ENCODE results near the gene LOXL1. TPM values are rescaled to one million over a fixed set of nuclear protein-coding genes. Genes with fewer than 3 reads are reported as not detected.
A peak's percentile ranks its signal among the peaks of the same experiment; 100 is the strongest.

LOXL1 gene
- total RNA-seq, 1 experiment from 2014 or later: 249 TPM

GRCh38 chr15:73928241-73928579 lies 1.9 kb downstream of the LOXL1 start:
- Histone ChIP-seq H3K9ac (ENCODE audit: low read length) (peak overlapping the region; percentile 95), H3K27me3 (ENCODE audit: low read length) (no peaks in the 10 kb centered on the region), H3K79me2 (ENCODE audit: low read length) (peaks cover 100% of the 10 kb centered on the region), H3K36me3 (ENCODE audit: low read depth, low read length) (peaks cover 19% of the 10 kb centered on the region), H3K4me3 (ENCODE audit: low read length) (peak overlapping the region; percentile 90), H3K9me2 (replicated peaks; ENCODE audit: low read length) (no peaks in the 10 kb centered on the region), H2AFZ (ENCODE audit: low read length) (no peak overlapping the region), H3K27ac (ENCODE audit: low read length) (peak overlapping the region; percentile 83), H3K4me2 (ENCODE audit: low read length) (peak overlapping the region; percentile 83), H3K9me3 (ENCODE audit: low read length) (no peaks in the 10 kb centered on the region), H3K4me1 (ENCODE audit: insufficient read depth, low read length) (peaks cover 84% of the 10 kb centered on the region), H3F3A (ENCODE audit: low read length, unreplicated experiment) (no peaks in the 10 kb centered on the region), H4K20me1 (ENCODE audit: low read length) (no peaks in the 10 kb centered on the region)
- intact Hi-C loops (cut with micrococcal nuclease): no loop called here
- ATAC-seq (peak; percentile 21), DNase-seq (no peak)
- POLR2A ChIA-PET (ENCODE audit: unreplicated experiment): interaction anchor here (0.9 kb wide), 1 partner anchor 29 kb away, joined by 8 read pairs; no protein-coding TSS in a partner anchor
- TF ChIP-seq CTCF (conservative IDR thresholded peaks at IDR 0.05; ENCODE audit: low read depth, low read length): no peak
- no peak for TF ChIP-seq EZH2phosphoT487 (IDR thresholded peaks at IDR 0.05; ENCODE audit: borderline replicate concordance, low read length)
- no peak for TF ChIP-seq EZH2 (IDR thresholded peaks at IDR 0.05; ENCODE audit: low read length, unreplicated experiment)
- CTCF ChIA-PET: interaction anchor here (0.6 to 1.1 kb wide), 2 partner anchors 26 to 54 kb away, joined by 3 to 4 read pairs; no protein-coding TSS in a partner anchor
- BruUV-seq (replicated peaks): no TSS peak

GRCh38 chr15:73928971-73929627 lies 2.8 kb downstream of the LOXL1 start:
- Histone ChIP-seq H3K9me2 (replicated peaks; ENCODE audit: low read length) (no peaks in the 10 kb centered on the region), H3K9ac (ENCODE audit: low read length) (peak overlapping the region; percentile 95), H2AFZ (ENCODE audit: low read length) (no peak overlapping the region), H3K79me2 (ENCODE audit: low read length) (peaks cover 98% of the 10 kb centered on the region), H3K27me3 (ENCODE audit: low read length) (no peaks in the 10 kb centered on the region), H3K36me3 (ENCODE audit: low read depth, low read length) (peaks cover 14% of the 10 kb centered on the region; the same call in 1 of the 2 replicates), H3K4me1 (ENCODE audit: insufficient read depth, low read length) (peaks cover 84% of the 10 kb centered on the region), H3F3A (ENCODE audit: low read length, unreplicated experiment) (no peaks in the 10 kb centered on the region), H3K4me3 (ENCODE audit: low read length) (peak overlapping the region; percentile 90), H3K27ac (ENCODE audit: low read length) (peak overlapping the region; percentile 83), H4K20me1 (ENCODE audit: low read length) (no peaks in the 10 kb centered on the region), H3K9me3 (ENCODE audit: low read length) (no peaks in the 10 kb centered on the region), H3K4me2 (ENCODE audit: low read length) (peak overlapping the region; percentile 83)
- intact Hi-C loops (cut with micrococcal nuclease): no loop called here
- peak; percentile 39 for DNase-seq
- TF ChIP-seq EZH2 (IDR thresholded peaks at IDR 0.05; ENCODE audit: low read length, unreplicated experiment) (no peak), CTCF (conservative IDR thresholded peaks at IDR 0.05; ENCODE audit: low read depth, low read length) (no peak), EZH2phosphoT487 (IDR thresholded peaks at IDR 0.05; ENCODE audit: borderline replicate concordance, low read length) (no peak)
- BruUV-seq (replicated peaks): no TSS peak
- POLR2A ChIA-PET (ENCODE audit: unreplicated experiment): no interaction called here
- CTCF ChIA-PET: no interaction called here
- no peak for ATAC-seq

- Histone ChIP-seq H3K9me2 (replicated peaks; ENCODE audit: low read length) (no peaks in the 10 kb centered on the region), H4K20me1 (ENCODE audit: low read length) (no peaks in the 10 kb centered on the region), H3K27me3 (ENCODE audit: low read length) (no peaks in the 10 kb centered on the region), H3K9me3 (ENCODE audit: low read length) (no peaks in the 10 kb centered on the region), H3K79me2 (ENCODE audit: low read length) (peaks cover 92% of the 10 kb centered on the region), H3K9ac (ENCODE audit: low read length) (no peak overlapping the region), H3K27ac (ENCODE audit: low read length) (peak overlapping the region; percentile 5), H3K4me1 (ENCODE audit: insufficient read depth, low read length) (peaks cover 84% of the 10 kb centered on the region), H3F3A (ENCODE audit: low read length, unreplicated experiment) (peaks cover 8% of the 10 kb centered on the region), H3K4me3 (ENCODE audit: low read length) (peak overlapping the region; percentile 90; the same call in 1 of the 2 replicates), H3K4me2 (ENCODE audit: low read length) (peak overlapping the region; percentile 83), H2AFZ (ENCODE audit: low read length) (no peak overlapping the region), H3K36me3 (ENCODE audit: low read depth, low read length) (peaks cover 10% of the 10 kb centered on the region; the same call in 1 of the 2 replicates)
- POLR2A ChIA-PET (ENCODE audit: unreplicated experiment): no interaction called here
- intact Hi-C loops (cut with micrococcal nuclease): no loop called here
- ATAC-seq: no peak
- no peak for DNase-seq
- TF ChIP-seq EZH2 (IDR thresholded peaks at IDR 0.05; ENCODE audit: low read length, unreplicated experiment): no peak
- TF ChIP-seq EZH2phosphoT487 (IDR thresholded peaks at IDR 0.05; ENCODE audit: borderline replicate concordance, low read length): no peak
- TF ChIP-seq CTCF (conservative IDR thresholded peaks at IDR 0.05; ENCODE audit: low read depth, low read length): no peak
- no TSS peak for BruUV-seq (replicated peaks)
- CTCF ChIA-PET: no interaction called here
These were observed 4.1 kb downstream of the LOXL1 start for GRCh38 chr15:73930371-73930770.

Measured in PC-3 (cell line).